ENCODE measurements around the gene UNC13C. TPM values are rescaled to one million over a fixed set of nuclear protein-coding genes. Genes with fewer than 3 reads are reported as not detected.

UNC13C gene
- polyA plus RNA-seq, 1 of the 3 experiments (the other 2 are of a cell fraction): not detected

- no peak overlapping the region for H3K4me2 ChIP-seq
- no peaks in the 10 kb centered on the region for H4K20me1 ChIP-seq (ENCODE audit: insufficient read depth)
- H3K27me3 ChIP-seq (ENCODE audit: insufficient read depth): no peaks in the 10 kb centered on the region
- WGBS (ENCODE audit: low lambda C conversion rate): 4% methylated on average over 7 of the region's 7 CpGs
- H3K4me1 ChIP-seq (ENCODE audit: control insufficient read depth in 1 of 2, insufficient read depth in 2 of 2, low read depth in 1 of 2, low read length in 1 of 2): no peaks in the 10 kb centered on the region
- H3F3A ChIP-seq (replicated peaks; ENCODE audit: insufficient read depth): no peaks in the 10 kb centered on the region
- no peaks in the 10 kb centered on the region for H3K9me3 ChIP-seq
- ChIA-PET POLR2A (no interaction called here), CTCF (no interaction called here)
- no peak for DNase-seq
- H2AFZ ChIP-seq (ENCODE audit: low read depth): no peak overlapping the region
- no peaks in the 10 kb centered on the region for H3K9me2 ChIP-seq
- H3K4me3 ChIP-seq (ENCODE audit: low read depth in 2 of 2, low read length in 1 of 2): no peak overlapping the region
- TF ChIP-seq JUND (IDR thresholded peaks at IDR 0.05) (no peak), MAX (IDR thresholded peaks at IDR 0.05; ENCODE audit: low read depth) (no peak), CTCF (IDR thresholded peaks at IDR 0.05) (no peak), ZBTB33 (IDR thresholded peaks at IDR 0.05; ENCODE audit: borderline replicate concordance, low read depth) (no peak), USF1 (IDR thresholded peaks at IDR 0.05; ENCODE audit: borderline replicate concordance, low read depth) (no peak), NRF1 (IDR thresholded peaks at IDR 0.05; ENCODE audit: low read depth, low read length) (no peak), ELF1 (IDR thresholded peaks at IDR 0.05) (no peak), RAD21 (IDR thresholded peaks at IDR 0.05; ENCODE audit: low read length) (no peak), POLR2AphosphoS5 (IDR thresholded peaks at IDR 0.05; ENCODE audit: low read depth, low read length) (no peak), SMC3 (IDR thresholded peaks at IDR 0.05; ENCODE audit: low read depth, low read length) (no peak), PBX3 (IDR thresholded peaks at IDR 0.05) (no peak), EZH2phosphoT487 (IDR thresholded peaks at IDR 0.05; ENCODE audit: borderline replicate concordance, low read depth) (no peak)
- no peaks in the 10 kb centered on the region for H3K79me2 ChIP-seq (ENCODE audit: insufficient read depth)
- H3K9ac ChIP-seq: no peak overlapping the region
- no peaks in the 10 kb centered on the region for H3K36me3 ChIP-seq (replicated peaks in 1 of 2; ENCODE audit: control insufficient read depth in 1 of 2, insufficient read depth in 2 of 2, low read length in 1 of 2)
- H3K27ac ChIP-seq (ENCODE audit: low read depth in 2 of 2, low read length in 1 of 2): no peak overlapping the region
Observed at GRCh38 chr15:54206586-54207321, 228.5 kb downstream of the UNC13C start.
